ENCODE measurements around the gene CCDC28A. TPM values are rescaled to one million over a fixed set of nuclear protein-coding genes. Genes with fewer than 3 reads are reported as not detected.

The CCDC28A gene
- polyA plus RNA-seq, 3 donors: 16.6 to 53.3 (median 42.6) TPM

DNA sequence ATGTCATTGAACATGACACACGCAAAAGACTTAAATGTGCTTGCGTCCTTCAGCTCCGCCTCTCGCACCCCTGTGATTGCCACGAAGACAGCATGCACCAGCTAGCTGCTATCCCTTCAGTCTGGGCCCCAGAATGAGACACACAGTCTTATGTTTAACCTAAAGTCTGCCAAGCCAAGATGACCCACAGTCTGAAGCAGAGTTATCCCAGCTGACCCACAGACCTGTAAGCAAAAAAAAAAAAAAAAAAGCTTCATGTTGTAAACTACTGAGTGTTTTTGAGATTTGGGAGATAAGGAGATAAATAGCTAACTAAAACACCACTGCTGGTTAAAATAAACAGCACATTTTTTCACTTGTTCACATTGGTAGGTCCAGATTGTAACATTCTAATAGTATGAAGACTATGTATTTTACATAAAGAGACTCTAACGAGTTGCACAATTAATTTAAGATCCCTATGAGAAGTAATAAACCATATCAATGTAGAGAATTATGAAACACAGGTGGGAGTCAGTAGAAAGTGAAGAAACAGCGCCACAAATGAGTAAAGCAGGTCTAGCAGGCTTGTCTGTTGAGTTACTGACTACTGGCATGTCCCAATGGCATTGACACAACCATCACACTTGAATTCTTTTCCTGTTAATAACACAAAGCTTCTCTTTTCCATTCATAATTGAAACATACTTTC is 47.4 kb upstream of the CCDC28A start:
- peaks cover 30 to 31% of the 10 kb centered on the region in 2 donors for H3K4me1 ChIP-seq (ENCODE audit: control insufficient read depth in 1 of 2, insufficient read depth in 2 of 2, low read length in 2 of 2)
- TF ChIP-seq, protein P1, sequence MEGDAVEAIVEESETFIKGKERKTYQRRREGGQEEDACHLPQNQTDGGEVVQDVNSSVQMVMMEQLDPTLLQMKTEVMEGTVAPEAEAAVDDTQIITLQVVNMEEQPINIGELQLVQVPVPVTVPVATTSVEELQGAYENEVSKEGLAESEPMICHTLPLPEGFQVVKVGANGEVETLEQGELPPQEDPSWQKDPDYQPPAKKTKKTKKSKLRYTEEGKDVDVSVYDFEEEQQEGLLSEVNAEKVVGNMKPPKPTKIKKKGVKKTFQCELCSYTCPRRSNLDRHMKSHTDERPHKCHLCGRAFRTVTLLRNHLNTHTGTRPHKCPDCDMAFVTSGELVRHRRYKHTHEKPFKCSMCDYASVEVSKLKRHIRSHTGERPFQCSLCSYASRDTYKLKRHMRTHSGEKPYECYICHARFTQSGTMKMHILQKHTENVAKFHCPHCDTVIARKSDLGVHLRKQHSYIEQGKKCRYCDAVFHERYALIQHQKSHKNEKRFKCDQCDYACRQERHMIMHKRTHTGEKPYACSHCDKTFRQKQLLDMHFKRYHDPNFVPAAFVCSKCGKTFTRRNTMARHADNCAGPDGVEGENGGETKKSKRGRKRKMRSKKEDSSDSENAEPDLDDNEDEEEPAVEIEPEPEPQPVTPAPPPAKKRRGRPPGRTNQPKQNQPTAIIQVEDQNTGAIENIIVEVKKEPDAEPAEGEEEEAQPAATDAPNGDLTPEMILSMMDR (IDR thresholded peaks at IDR 0.05): no peak
- H3K36me3 ChIP-seq (replicated peaks in 1 of 2; ENCODE audit: control insufficient read depth in 1 of 2, insufficient read depth in 2 of 2, low read length in 2 of 2): no peaks in the 10 kb centered on the region
- Mint-ChIP-seq H3K4me3 (no peak overlapping the region), H3K4me1 (peaks cover 33% of the 10 kb centered on the region), H3K9me3 (peaks cover 0 to 10% (median 2%) of the 10 kb centered on the region in 7 donors), H3K27me3 (ENCODE audit: low read depth in 3 of 3) (no peaks in the 10 kb centered on the region), H3K27ac (no peak overlapping the region), H3K36me3 (peaks cover 0 to 3% of the 10 kb centered on the region in 2 donors)
- WGBS (ENCODE audit: insufficient coverage): 92% methylated on average over 5 of the region's 7 CpGs
- H3K4me2 ChIP-seq (replicated peaks; ENCODE audit: extremely low read depth, low read length, poor library complexity, severe bottlenecking): no peak overlapping the region
- H2AFZ ChIP-seq (ENCODE audit: insufficient read depth, low read depth, low read length, poor library complexity, severe bottlenecking): no peak overlapping the region
- no peak overlapping the region for H3K4me3 ChIP-seq (replicated peaks in 1 of 3; ENCODE audit: low read depth in 2 of 3, low read length in 3 of 3)
- no peaks in the 10 kb centered on the region for H3K79me2 ChIP-seq (ENCODE audit: insufficient read depth, low read length)
- no peaks in the 10 kb centered on the region for H4K20me1 ChIP-seq (ENCODE audit: insufficient read depth, low read length)
- no peak for DNase-seq
- H3K27ac ChIP-seq (ENCODE audit: low read depth in 1 of 2, low read length in 2 of 2): no peak overlapping the region
- no peaks in the 10 kb centered on the region for H3K27me3 ChIP-seq (ENCODE audit: control insufficient read depth in 2 of 2, insufficient read depth in 2 of 2, low read length in 2 of 2)
- intact Hi-C loops (cut with micrococcal nuclease): no loop called here
- no peaks in the 10 kb centered on the region for H3K9me3 ChIP-seq (replicated peaks in 1 of 2; ENCODE audit: control insufficient read depth in 1 of 2, insufficient read depth in 1 of 2, low read length in 2 of 2)
- H3K9ac ChIP-seq (ENCODE audit: insufficient read depth, low read length, poor library complexity, severe bottlenecking): no peak overlapping the region

- no peak overlapping the region for H3K4me3 ChIP-seq (replicated peaks in 1 of 3; ENCODE audit: low read depth in 2 of 3, low read length in 3 of 3)
- H2AFZ ChIP-seq (ENCODE audit: insufficient read depth, low read depth, low read length, poor library complexity, severe bottlenecking): no peak overlapping the region
- no peak overlapping the region for H3K9ac ChIP-seq (ENCODE audit: insufficient read depth, low read length, poor library complexity, severe bottlenecking)
- no peak for DNase-seq
- H3K27me3 ChIP-seq (ENCODE audit: control insufficient read depth in 2 of 2, insufficient read depth in 2 of 2, low read length in 2 of 2): no peaks in the 10 kb centered on the region
- H3K4me1 ChIP-seq (ENCODE audit: control insufficient read depth in 1 of 2, insufficient read depth in 2 of 2, low read length in 2 of 2): peaks cover 30 to 31% of the 10 kb centered on the region in 2 donors
- Mint-ChIP-seq H3K4me1 (peaks cover 33% of the 10 kb centered on the region), H3K27me3 (ENCODE audit: low read depth in 3 of 3) (no peaks in the 10 kb centered on the region), H3K27ac (no peak overlapping the region), H3K36me3 (peaks cover 0 to 3% of the 10 kb centered on the region in 2 donors), H3K9me3 (peaks cover 0 to 15% (median 5%) of the 10 kb centered on the region in 7 donors), H3K4me3 (no peak overlapping the region)
- H4K20me1 ChIP-seq (ENCODE audit: insufficient read depth, low read length): no peaks in the 10 kb centered on the region
- no peaks in the 10 kb centered on the region for H3K36me3 ChIP-seq (replicated peaks in 1 of 2; ENCODE audit: control insufficient read depth in 1 of 2, insufficient read depth in 2 of 2, low read length in 2 of 2)
- H3K79me2 ChIP-seq (ENCODE audit: insufficient read depth, low read length): no peaks in the 10 kb centered on the region
- no peak overlapping the region for H3K4me2 ChIP-seq (replicated peaks; ENCODE audit: extremely low read depth, low read length, poor library complexity, severe bottlenecking)
- TF ChIP-seq, protein P1 (IDR thresholded peaks at IDR 0.05): no peak
- H3K27ac ChIP-seq (ENCODE audit: low read depth in 1 of 2, low read length in 2 of 2): no peak overlapping the region
- intact Hi-C loops (cut with micrococcal nuclease): no loop called here
- H3K9me3 ChIP-seq (replicated peaks in 1 of 2; ENCODE audit: control insufficient read depth in 1 of 2, insufficient read depth in 1 of 2, low read length in 2 of 2): no peaks in the 10 kb centered on the region
- WGBS (ENCODE audit: insufficient coverage): no CpG with 5 or more reads among the region's 3 CpGs
Measured at GRCh38 chr6:138726757-138727097, 46.8 kb upstream of the CCDC28A start.
